Measurements from ENCODE around the gene TTLL5. TPM values are rescaled to one million over a fixed set of nuclear protein-coding genes. Genes with fewer than 3 reads are reported as not detected.

Gene TTLL5
- total and polyA plus RNA-seq, 10 of the 15 experiments (the other 5 are each of a cell fraction or from before 2014, with no cell fraction given) = 3.2 to 25.9 (median 13.8) TPM

- TF ChIP-seq E4F1 (IDR thresholded peaks at IDR 0.05; ENCODE audit: borderline replicate concordance, partially characterized antibody) (no peak), USF1 (IDR thresholded peaks at IDR 0.05; ENCODE audit: borderline replicate concordance, extremely low read length, insufficient read depth, low read depth, low read length) (no peak), SMAD5 (IDR thresholded peaks at IDR 0.05; ENCODE audit: low read depth) (no peak)
These were observed 164.1 kb downstream of the TTLL5 start (continued) for GRCh38 chr14:75825147-75825592.

GRCh38 chr14:75826599-75826998, 165.6 kb downstream of the TTLL5 start:
- ChIA-PET CTCF (interaction anchor here (0.7 to 1.3 kb wide), 3 partner anchors 116 to 306 kb away, joined by 3 to 4 read pairs (median 4); no protein-coding TSS in a partner anchor), POLR2A (no interaction called here), RAD21 (ENCODE audit: unreplicated experiment) (interaction anchor here (1.8 kb wide), 1 partner anchor 31 kb away, joined by 4 read pairs; no protein-coding TSS in a partner anchor), SMC1A (ENCODE audit: uncharacterized antibody, unreplicated experiment) (interaction anchor here (0.7 to 1.3 kb wide), 2 partner anchors 80 to 120 kb away, joined by 3 to 6 read pairs; no protein-coding TSS in a partner anchor)
- TF ChIP-seq ZNF274 (IDR thresholded peaks at IDR 0.05; ENCODE audit: insufficient read depth, insufficient read length) = no peak
- TF ChIP-seq STAT3 (IDR thresholded peaks at IDR 0.05; ENCODE audit: low read depth, low read length) = no peak
- TF ChIP-seq SREBF2 (IDR thresholded peaks at IDR 0.05; ENCODE audit: low read length) = no peak
- TF ChIP-seq ZNF592 (IDR thresholded peaks at IDR 0.05) = no peak
- Histone ChIP-seq H3K36me3 (ENCODE audit: control insufficient read depth in 2 of 2, insufficient read depth in 2 of 2, low read length in 1 of 2) (no peaks in the 10 kb centered on the region), H3K9me3 (replicated peaks; ENCODE audit: control insufficient read depth, insufficient read depth, low read length) (no peaks in the 10 kb centered on the region), H3K4me3 (no peak overlapping the region), H3K27ac (ENCODE audit: control insufficient read depth, insufficient read depth) (no peak overlapping the region), H4K20me1 (ENCODE audit: control insufficient read depth, insufficient read depth) (no peaks in the 10 kb centered on the region), H3K4me1 (ENCODE audit: control insufficient read depth, insufficient read depth, low read length) (peaks cover 24% of the 10 kb centered on the region), H2AFZ (ENCODE audit: control insufficient read depth, low read depth, low read length) (no peak overlapping the region), H3K9ac (ENCODE audit: control insufficient read depth, insufficient read depth, low read length) (no peak overlapping the region), H3K79me2 (ENCODE audit: control insufficient read depth, insufficient read depth, low read length) (no peaks in the 10 kb centered on the region), H3K4me2 (ENCODE audit: control insufficient read depth, insufficient read depth) (no peak overlapping the region), H3K27me3 (replicated peaks in 1 of 2; ENCODE audit: control insufficient read depth in 2 of 2, insufficient read depth in 2 of 2, low read length in 1 of 2) (no peaks in the 10 kb centered on the region)
- in situ Hi-C loops (cut with MboI) = no loop called here
- ATAC-seq (no peak), DNase-seq (ENCODE audit: low read depth, low spot score) (no peak), FAIRE-seq (no peak)
- 100% methylated on average over 3 of the region's 3 CpGs for WGBS (ENCODE audit: insufficient coverage, insufficient replicate concordance, low lambda C conversion rate, missing lambda C conversion rate)
- intact Hi-C loops (cut with micrococcal nuclease; ENCODE audit: unreplicated experiment) = no loop called here
- BruUV-seq (replicated peaks) = no TSS peak
